Measurements from ENCODE around the gene BPTF.
"Not testable (repeated sequence)": the region's sequence is repeated elsewhere in the genome, so short reads cannot be mapped to it uniquely, and the experiment has no call there.

BPTF gene

GRCh38 chr17:67902511-67903231 is 77.4 kb downstream of the BPTF start:
- ChIA-PET CTCF (interaction anchor here (1.0 to 1.7 kb wide), 2 partner anchors 10 to 11 kb away, joined by 5 to 10 read pairs; no protein-coding TSS in a partner anchor), POLR2A (no interaction called here)
- H3K9me3 ChIP-seq (ENCODE audit: control insufficient read depth, insufficient read depth, low read depth, low read length): no peaks in the 10 kb centered on the region
- no peak for TF ChIP-seq ZBTB44 (tag by site-specific recombination; IDR thresholded peaks at IDR 0.05)
- TF ChIP-seq GLIS1 (tag by site-specific recombination; IDR thresholded peaks at IDR 0.05): no peak
- no peak for TF ChIP-seq MEIS1 (CRISPR knock-in tag; IDR thresholded peaks at IDR 0.05; ENCODE audit: borderline replicate concordance)
- no peak for TF ChIP-seq ZSCAN18 (tag by site-specific recombination; IDR thresholded peaks at IDR 0.05)
- TF ChIP-seq ZNF548 (tag by site-specific recombination; IDR thresholded peaks at IDR 0.05): no peak
- TF ChIP-seq ZFP69B (tag by site-specific recombination; IDR thresholded peaks at IDR 0.05): no peak
- no peak for TF ChIP-seq ZNF138 (tag by site-specific recombination; IDR thresholded peaks at IDR 0.05; ENCODE audit: borderline replicate concordance)
- TF ChIP-seq ZNF202 (tag by site-specific recombination; IDR thresholded peaks at IDR 0.05; ENCODE audit: borderline replicate concordance): no peak
- no peak for TF ChIP-seq ZSCAN5A (tag by site-specific recombination; IDR thresholded peaks at IDR 0.05)
- no peak for TF ChIP-seq ZNF416 (tag by site-specific recombination; IDR thresholded peaks at IDR 0.05)
- no peak for TF ChIP-seq IKZF3 (tag by site-specific recombination; IDR thresholded peaks at IDR 0.05)
- TF ChIP-seq ZNF18 (tag by site-specific recombination; IDR thresholded peaks at IDR 0.05): no peak
- TF ChIP-seq ZNF654 (tag by site-specific recombination; IDR thresholded peaks at IDR 0.05; ENCODE audit: low read depth): no peak
- TF ChIP-seq ZNF558 (tag by site-specific recombination; IDR thresholded peaks at IDR 0.05): no peak
- TF ChIP-seq ZNF624 (tag by site-specific recombination; IDR thresholded peaks at IDR 0.05): no peak
- no peak overlapping the region for H3K4me3 ChIP-seq (ENCODE audit: low read depth, low read length)
- H3K4me1 ChIP-seq (ENCODE audit: control insufficient read depth, insufficient read depth, low read length): no peaks in the 10 kb centered on the region
- H3K36me3 ChIP-seq (ENCODE audit: control insufficient read depth in 2 of 2, insufficient read depth in 1 of 2, low read length in 2 of 2): peaks cover 82 to 90% of the 10 kb centered on the region in 2 experiments
- no peak overlapping the region for H3K27ac ChIP-seq (ENCODE audit: extremely low read depth, low read depth, low read length)

DNA sequence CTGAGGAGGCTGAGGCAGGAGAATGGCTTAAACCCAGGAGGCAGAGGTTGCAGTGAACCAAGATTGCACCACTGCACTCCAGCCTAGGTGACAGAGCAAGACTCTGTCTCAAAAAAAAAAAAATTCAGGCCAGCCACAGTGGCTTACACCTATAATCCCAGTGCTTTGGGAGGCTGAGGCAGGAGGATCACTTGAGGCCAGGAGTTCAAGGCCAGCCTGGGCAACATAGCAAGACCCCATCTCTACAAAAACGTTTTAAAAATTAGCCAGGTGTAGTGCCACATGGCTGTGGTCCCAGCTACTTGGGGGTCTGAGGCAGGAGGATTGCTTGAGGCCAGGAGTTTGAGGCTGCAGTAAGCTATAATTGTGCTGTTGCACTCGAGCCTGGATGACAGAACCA is 80.0 kb downstream of the BPTF start:
- H3K36me3 ChIP-seq (ENCODE audit: control insufficient read depth in 2 of 2, insufficient read depth in 1 of 2, low read length in 2 of 2): peaks cover 77 to 90% of the 10 kb centered on the region in 2 experiments
- CTCF ChIA-PET: interaction anchor here (1.1 kb wide), 1 partner anchor 38 kb away, joined by 4 read pairs; no protein-coding TSS in a partner anchor
- H3K4me1 ChIP-seq (ENCODE audit: control insufficient read depth, insufficient read depth, low read length); H3K4me3 ChIP-seq (ENCODE audit: low read depth, low read length); H3K9me3 ChIP-seq (ENCODE audit: control insufficient read depth, insufficient read depth, low read depth, low read length); H3K27ac ChIP-seq (ENCODE audit: extremely low read depth, low read depth, low read length); POLR2A ChIA-PET: not testable (repeated sequence)
- TF ChIP-seq ZNF121 (tag by site-specific recombination; IDR thresholded peaks at IDR 0.05): peak; percentile 86
